ENCODE results near the gene MOSMO. TPM values are rescaled to one million over a fixed set of nuclear protein-coding genes. Genes with fewer than 3 reads are reported as not detected.
A peak's percentile ranks its signal among the peaks of the same experiment; 100 is the strongest.

The MOSMO gene
- total and polyA plus RNA-seq, 9 of the 15 experiments (the other 6 are each of a cell fraction or from before 2014, with no cell fraction given), result 1.9 to 13.3 (median 7.7) TPM

- TF ChIP-seq FOXA1 (IDR thresholded peaks at IDR 0.05; ENCODE audit: borderline replicate concordance) (no peak), HMBOX1 (IDR thresholded peaks at IDR 0.05) (no peak), SREBF1 (IDR thresholded peaks at IDR 0.05; ENCODE audit: borderline replicate concordance, low read depth, low read length) (no peak), MITF (IDR thresholded peaks at IDR 0.05) (no peak), CREB1 (IDR thresholded peaks at IDR 0.05) (no peak), CREB1 (CRISPR knock-in tag; IDR thresholded peaks at IDR 0.05) (no peak), CBX1 (IDR thresholded peaks at IDR 0.05; ENCODE audit: low read depth) (no peak), MED1 (CRISPR knock-in tag; IDR thresholded peaks at IDR 0.05; ENCODE audit: borderline replicate concordance) (no peak), CHD2 (IDR thresholded peaks at IDR 0.05; ENCODE audit: low read depth, low read length) (no peak), PCBP1 (IDR thresholded peaks at IDR 0.05; ENCODE audit: low read depth, low read length, poor library complexity, severe bottlenecking) (no peak), ZNF764 (CRISPR knock-in tag; IDR thresholded peaks at IDR 0.05; ENCODE audit: low read depth) (no peak), DNMT1 (IDR thresholded peaks at IDR 0.05) (no peak), SIRT6 (IDR thresholded peaks at IDR 0.05; ENCODE audit: low read depth, low read length) (no peak), ARID1B (IDR thresholded peaks at IDR 0.05) (no peak), HIVEP1 (CRISPR knock-in tag; IDR thresholded peaks at IDR 0.05) (no peak), ARID3A (IDR thresholded peaks at IDR 0.05; ENCODE audit: borderline replicate concordance, low read depth, low read length) (no peak), BRF1 (IDR thresholded peaks at IDR 0.05; ENCODE audit: borderline replicate concordance, extremely low read depth, insufficient read length) (no peak), ZBTB17 (CRISPR knock-in tag; IDR thresholded peaks at IDR 0.05) (no peak), ZNF224 (CRISPR knock-in tag; IDR thresholded peaks at IDR 0.05) (no peak), POLR2G (IDR thresholded peaks at IDR 0.05; ENCODE audit: low read depth, low read length) (peak; percentile 87), CHCHD3 (CRISPR knock-in tag; IDR thresholded peaks at IDR 0.05) (no peak), HDAC1 (IDR thresholded peaks at IDR 0.05) (no peak; a peak in 1 of 4 replicates), FOXJ2 (tag; IDR thresholded peaks at IDR 0.05) (no peak), SAFB (IDR thresholded peaks at IDR 0.05; ENCODE audit: borderline replicate concordance, low read depth, low read length) (no peak)
- TF ChIP-seq, protein P1, sequence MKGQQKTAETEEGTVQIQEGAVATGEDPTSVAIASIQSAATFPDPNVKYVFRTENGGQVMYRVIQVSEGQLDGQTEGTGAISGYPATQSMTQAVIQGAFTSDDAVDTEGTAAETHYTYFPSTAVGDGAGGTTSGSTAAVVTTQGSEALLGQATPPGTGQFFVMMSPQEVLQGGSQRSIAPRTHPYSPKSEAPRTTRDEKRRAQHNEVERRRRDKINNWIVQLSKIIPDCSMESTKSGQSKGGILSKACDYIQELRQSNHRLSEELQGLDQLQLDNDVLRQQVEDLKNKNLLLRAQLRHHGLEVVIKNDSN (CRISPR knock-in tag; IDR thresholded peaks at IDR 0.05), result no peak
Measured at GRCh38 chr16:22007509-22008214, at the start of gene MOSMO (continued).
